HG02642 (cell line): ENCODE results near the gene DLK2.
"Not testable (repeated sequence)": the region's sequence is repeated elsewhere in the genome, so short reads cannot be mapped to it uniquely, and the experiment has no call there.

Source experiments
- ATAC-seq: cut with Tn5 transposase; IDR thresholded peaks from one replicate; pipeline ENCODE4 v1.9.1; 2021; ENCODE audit warnings: mild to moderate bottlenecking; ENCODE audit not compliant: unreplicated experiment, poor library complexity

DLK2 gene

GRCh38 chr6:43488667-43489276, 33.4 kb upstream of the DLK2 start:
- no peak for ATAC-seq

- no peak for ATAC-seq
These were observed 26.4 kb upstream of the DLK2 start for GRCh38 chr6:43481591-43482236.

GRCh38 chr6:43481075-43481474, 25.7 kb upstream of the DLK2 start:
- no peak for ATAC-seq

GRCh38 chr6:43478008-43478372, 22.6 kb upstream of the DLK2 start:
- no peak for ATAC-seq

GRCh38 chr6:43477235-43478007, 22.1 kb upstream of the DLK2 start, which contains the start of gene TJAP1:
TJAP1 (plus strand) TSS chr6:43477570; CDS start chr6:43499002, 21,432 bp downstream.
- peak; percentile 98 for ATAC-seq

- no peak for ATAC-seq
These were observed 21.4 kb upstream of the DLK2 start for GRCh38 chr6:43476746-43477145.

- ATAC-seq = no peak
These were observed 20.2 kb upstream of the DLK2 start for GRCh38 chr6:43475516-43475915.

GRCh38 chr6:43472515-43472914, 17.2 kb upstream of the DLK2 start:
- no peak for ATAC-seq

- no peak for ATAC-seq
These were observed 16.1 kb upstream of the DLK2 start for GRCh38 chr6:43471399-43471798.

- no peak for ATAC-seq
These were observed 14.6 kb upstream of the DLK2 start for GRCh38 chr6:43469947-43470346.

- no peak for ATAC-seq
These were observed 13.7 kb upstream of the DLK2 start for GRCh38 chr6:43468748-43469681.

- ATAC-seq = no peak
These were observed 12.9 kb upstream of the DLK2 start for GRCh38 chr6:43468240-43468639.

- no peak for ATAC-seq
These were observed 12.4 kb upstream of the DLK2 start for GRCh38 chr6:43467752-43468151.

- ATAC-seq = not testable (repeated sequence)
These were observed 11.9 kb upstream of the DLK2 start for GRCh38 chr6:43467265-43467664.

GRCh38 chr6:43465948-43466347, 10.6 kb upstream of the DLK2 start:
- no peak for ATAC-seq

- ATAC-seq = no peak
These were observed 9.0 kb upstream of the DLK2 start for GRCh38 chr6:43464337-43464736.

- no peak for ATAC-seq
These were observed 6.6 kb upstream of the DLK2 start for GRCh38 chr6:43461936-43462335.

- no peak for ATAC-seq
These were observed 4.7 kb upstream of the DLK2 start for GRCh38 chr6:43460032-43460431.

- ATAC-seq = no peak
These were observed 4.2 kb upstream of the DLK2 start for GRCh38 chr6:43459535-43459934.

- not testable (repeated sequence) for ATAC-seq
These were observed 2.8 kb upstream of the DLK2 start for GRCh38 chr6:43458154-43458553.
